ENCODE results near the gene AUTS2.

- TF ChIP-seq REST (IDR thresholded peaks at IDR 0.05; ENCODE audit: borderline replicate concordance): no peak
- no peak for TF ChIP-seq TAF1 (IDR thresholded peaks at IDR 0.05; ENCODE audit: low read depth)
- TF ChIP-seq EP300 (conservative IDR thresholded peaks at IDR 0.05; ENCODE audit: poor library complexity, severe bottlenecking): no peak
- TF ChIP-seq CTCF (IDR thresholded peaks at IDR 0.05; ENCODE audit: poor library complexity, severe bottlenecking): no peak
- TF ChIP-seq RAD21 (conservative IDR thresholded peaks at IDR 0.05): no peak
- no peak for TF ChIP-seq SMC3 (conservative IDR thresholded peaks at IDR 0.05; ENCODE audit: poor library complexity)
- no peak for TF ChIP-seq POLR2AphosphoS5 (IDR thresholded peaks at IDR 0.05)
These were observed 224.1 kb downstream of the AUTS2 start for GRCh38 chr7:69822386-69822785.
